PFSK-1 (cell line): ENCODE data around the gene DAB1.

Experiments
- FOXP2 ChIP-seq: optimal IDR thresholded peaks from 2 replicates; pipeline ENCODE3; 2011; ENCODE audit warnings: borderline replicate concordance, control low read depth, inconsistent platforms; ENCODE audit not compliant: insufficient read depth; ENCODE audit errors: extremely low read length, extremely low read depth
- POLR2AphosphoS5 ChIP-seq: IDR thresholded peaks from 2 replicates; pipeline ENCODE4 v1.6.1; 2012; ENCODE audit warnings: low read depth, mild to moderate bottlenecking, control low read depth, low read length, moderate library complexity
- REST ChIP-seq, 2 experiments: IDR thresholded peaks; 2 replicates each; pipeline versions ENCODE4 v1.6.1 to v1.8.0; 2011 to 2012; ENCODE audit warnings: low read depth in 2 of 2, low read length in 2 of 2, control low read depth in 1 of 2, inconsistent platforms in 1 of 2, mild to moderate bottlenecking in 1 of 2, moderate library complexity in 1 of 2; ENCODE audit not compliant: insufficient read depth in 1 of 2
- SIN3A ChIP-seq: IDR thresholded peaks from 2 replicates; pipeline ENCODE4 v1.6.1; 2012; ENCODE audit warnings: mild to moderate bottlenecking, low read length, moderate library complexity, borderline replicate concordance; ENCODE audit not compliant: insufficient read depth
- TAF1 ChIP-seq: IDR thresholded peaks from 2 replicates; pipeline ENCODE4 v1.6.1; 2012; ENCODE audit warnings: low read length, control low read depth, borderline replicate concordance; ENCODE audit not compliant: insufficient read depth

- TF ChIP-seq POLR2AphosphoS5, result no peak
- TF ChIP-seq SIN3A, result no peak
- TF ChIP-seq TAF1, result no peak
- no peak for TF ChIP-seq REST (IDR thresholded peaks at IDR 0.05; ENCODE audit: insufficient read depth in 1 of 2, low read depth in 2 of 2, low read length in 2 of 2)
- no peak for TF ChIP-seq FOXP2
Measured at GRCh38 chr1:57122031-57122430, 301.8 kb downstream of the DAB1 start.
